ENCODE data around the gene CYBB.

DNA sequence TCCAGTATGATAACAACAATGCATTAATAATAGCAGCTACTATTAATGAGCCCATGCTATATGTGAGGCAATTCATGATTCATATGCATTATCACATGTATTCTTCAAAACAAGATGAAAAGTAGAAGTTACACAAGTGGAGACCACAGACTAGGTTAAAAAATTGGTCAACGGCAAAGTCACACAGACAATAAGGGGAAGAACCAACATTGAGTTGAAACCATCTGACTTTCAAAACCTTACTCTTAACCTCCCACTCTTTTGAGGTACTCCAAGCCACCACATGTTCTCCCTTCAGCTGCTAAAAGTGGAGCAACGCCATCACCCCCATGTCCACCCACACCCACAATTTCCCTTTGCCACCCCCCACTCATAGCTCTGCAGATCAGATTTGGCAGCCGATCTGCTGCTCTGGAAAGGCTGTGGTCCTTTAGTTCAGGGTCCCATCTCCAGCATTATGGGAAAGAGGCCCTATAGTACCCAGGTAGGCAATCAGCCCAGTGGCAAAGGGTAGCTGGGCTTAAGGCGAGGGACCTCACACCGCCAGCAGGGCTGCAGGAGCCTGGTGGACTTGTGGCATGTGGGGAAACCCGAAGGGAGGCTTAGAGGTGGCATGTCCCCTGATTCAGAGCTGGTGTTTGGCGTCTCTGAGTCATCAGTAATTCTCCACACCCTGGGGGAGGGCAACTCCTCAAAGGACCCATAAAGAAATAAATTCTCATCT lies 33.5 kb upstream of the CYBB start:
- TF ChIP-seq, protein P1, sequence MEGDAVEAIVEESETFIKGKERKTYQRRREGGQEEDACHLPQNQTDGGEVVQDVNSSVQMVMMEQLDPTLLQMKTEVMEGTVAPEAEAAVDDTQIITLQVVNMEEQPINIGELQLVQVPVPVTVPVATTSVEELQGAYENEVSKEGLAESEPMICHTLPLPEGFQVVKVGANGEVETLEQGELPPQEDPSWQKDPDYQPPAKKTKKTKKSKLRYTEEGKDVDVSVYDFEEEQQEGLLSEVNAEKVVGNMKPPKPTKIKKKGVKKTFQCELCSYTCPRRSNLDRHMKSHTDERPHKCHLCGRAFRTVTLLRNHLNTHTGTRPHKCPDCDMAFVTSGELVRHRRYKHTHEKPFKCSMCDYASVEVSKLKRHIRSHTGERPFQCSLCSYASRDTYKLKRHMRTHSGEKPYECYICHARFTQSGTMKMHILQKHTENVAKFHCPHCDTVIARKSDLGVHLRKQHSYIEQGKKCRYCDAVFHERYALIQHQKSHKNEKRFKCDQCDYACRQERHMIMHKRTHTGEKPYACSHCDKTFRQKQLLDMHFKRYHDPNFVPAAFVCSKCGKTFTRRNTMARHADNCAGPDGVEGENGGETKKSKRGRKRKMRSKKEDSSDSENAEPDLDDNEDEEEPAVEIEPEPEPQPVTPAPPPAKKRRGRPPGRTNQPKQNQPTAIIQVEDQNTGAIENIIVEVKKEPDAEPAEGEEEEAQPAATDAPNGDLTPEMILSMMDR (IDR thresholded peaks at IDR 0.05) = no peak
- TF ChIP-seq ZFX (IDR thresholded peaks at IDR 0.05; ENCODE audit: borderline replicate concordance) = no peak
